Liver (tissue), 9 donors: ENCODE data around the gene GRK3. TPM values are rescaled to one million over a fixed set of nuclear protein-coding genes. Genes with fewer than 3 reads are reported as not detected.

ENCODE experiments used
- DNase-seq: peaks from one replicate; pipeline ENCODE4 v3.0.0-alpha.2; 2017; ENCODE audit warnings: low spot score
- H3K27ac ChIP-seq, 2 donors: one replicate each; pipeline ENCODE4 v1.7.0; 2013; ENCODE audit warnings: inconsistent platforms in 2 of 2, low read length in 2 of 2, control low read depth in 1 of 2, low read depth in 1 of 2, mild to moderate bottlenecking in 1 of 2
- H3K27me3 ChIP-seq, 4 donors: one replicate each; pipeline versions ENCODE4 v1.6.1 to v1.7.0; 2013; ENCODE audit warnings: low read length in 3 of 4, inconsistent platforms in 1 of 4, mild to moderate bottlenecking in 1 of 4, moderate library complexity in 1 of 4; ENCODE audit not compliant: control insufficient read depth in 4 of 4, insufficient read depth in 4 of 4
- H3K36me3 ChIP-seq, 4 donors: one replicate each; pipeline versions ENCODE4 v1.6.1 to v1.7.0; 2013; ENCODE audit warnings: low read length in 3 of 4, mild to moderate bottlenecking in 3 of 4, low read depth in 1 of 4, moderate library complexity in 1 of 4; ENCODE audit not compliant: control insufficient read depth in 4 of 4, insufficient read depth in 3 of 4
- H3K4me1 ChIP-seq, 4 donors: one replicate each; pipeline versions ENCODE4 v1.6.1 to v1.7.0; 2013; ENCODE audit warnings: low read length in 3 of 4, mild to moderate bottlenecking in 3 of 4, moderate library complexity in 1 of 4; ENCODE audit not compliant: control insufficient read depth in 4 of 4, insufficient read depth in 4 of 4
- H3K4me3 ChIP-seq, 3 donors: one replicate each; pipeline versions ENCODE4 v1.6.1 to v1.7.0; 2013; ENCODE audit warnings: low read length in 3 of 3, control low read depth in 1 of 3, low read depth in 1 of 3, mild to moderate bottlenecking in 1 of 3
- H3K9ac ChIP-seq, 2 donors: one replicate each; pipeline ENCODE4 v1.7.0; 2013; ENCODE audit warnings: low read length in 2 of 2, mild to moderate bottlenecking in 2 of 2, moderate library complexity in 2 of 2, control low read depth in 1 of 2, low read depth in 1 of 2
- H3K9me3 ChIP-seq, 4 donors: one replicate each; pipeline versions ENCODE4 v1.6.1 to v1.7.0; 2013; ENCODE audit warnings: low read length in 3 of 4; ENCODE audit not compliant: control insufficient read depth in 4 of 4
- EGR1 ChIP-seq, 2 donors: IDR thresholded peaks; 2 replicates each; pipeline ENCODE4 v1.6.1; 2016 to 2018; ENCODE audit warnings: antibody characterized with exemption in 2 of 2, low read depth in 2 of 2
- FOXA1 ChIP-seq: IDR thresholded peaks from 2 replicates; pipeline ENCODE4 v1.6.1; 2016; ENCODE audit warnings: antibody characterized with exemption
- FOXA2 ChIP-seq: IDR thresholded peaks from 2 replicates; pipeline ENCODE4 v1.6.1; 2016; ENCODE audit warnings: antibody characterized with exemption
- GABPA ChIP-seq, 2 donors: IDR thresholded peaks in 1 of 2; conservative IDR thresholded peaks in 1 of 2; 2 replicates each; pipeline ENCODE4 v1.6.1; 2016; ENCODE audit warnings: antibody characterized with exemption in 2 of 2, mild to moderate bottlenecking in 1 of 2, moderate library complexity in 1 of 2
- HNF4A ChIP-seq, 2 donors: conservative IDR thresholded peaks; 2 replicates each; pipeline ENCODE4 v1.6.1; 2016; ENCODE audit warnings: antibody characterized with exemption in 2 of 2, mild to moderate bottlenecking in 2 of 2
- JUND ChIP-seq, 2 donors: IDR thresholded peaks; 2 replicates each; pipeline ENCODE4 v1.6.1; 2016; ENCODE audit warnings: antibody characterized with exemption in 2 of 2
- NR2F2 ChIP-seq: IDR thresholded peaks from 2 replicates; pipeline ENCODE4 v1.6.1; 2016; ENCODE audit warnings: antibody characterized with exemption
- RAD21 ChIP-seq, 2 donors: IDR thresholded peaks; 2 replicates each; pipeline ENCODE4 v1.6.1; 2016; ENCODE audit warnings: antibody characterized with exemption in 2 of 2, mild to moderate bottlenecking in 2 of 2
- RXRA ChIP-seq, 2 donors: IDR thresholded peaks; 2 replicates each; pipeline ENCODE4 v1.6.1; 2017 to 2018; ENCODE audit warnings: antibody characterized with exemption in 2 of 2, mild to moderate bottlenecking in 1 of 2
- SP1 ChIP-seq: IDR thresholded peaks from 2 replicates; pipeline ENCODE4 v1.6.1; 2018; ENCODE audit warnings: antibody characterized with exemption, mild to moderate bottlenecking
- YY1 ChIP-seq: IDR thresholded peaks from 2 replicates; pipeline ENCODE4 v1.6.1; 2016; ENCODE audit warnings: antibody characterized with exemption, mild to moderate bottlenecking
- WGBS: extraction: QIAGEN DNeasy Blood & Tissue Kit; methylation state at CpG from one replicate; pipeline ENCODE4 v1.1.7; 2013; 5-methylcytosine and 5-hydroxymethylcytosine counted together
- polyA plus RNA-seq, 2 donors: library from polyadenylated mRNA; stranded (reverse) in 1 of 2; unstranded in 1 of 2; fragments of 200-250 nt in 1 of 2; fragments of >200 nt in 1 of 2; fragmentation: Nextera tagmentation in 1 of 2; extraction: Ambion mirVana in 1 of 2; gene quantifications; one replicate each; pipeline versions ENCODE4 v1.2.1 to v1.2.3, GENCODE V29; 2013 to 2015
- total RNA-seq, 2 donors: library from RNA; depleted of rRNA; stranded (reverse); fragments of >200 nt; gene quantifications; one replicate each; pipeline ENCODE4 v1.2.3, GENCODE V29; 2014
- TF ChIP-seq, protein P1 (sequence below): IDR thresholded peaks from 2 replicates; pipeline ENCODE4 v1.6.1; 2016; ENCODE audit warnings: antibody characterized with exemption, mild to moderate bottlenecking
- TF ChIP-seq, protein P2 (sequence below): IDR thresholded peaks from 2 replicates; pipeline ENCODE4 v1.6.1; 2016; ENCODE audit warnings: antibody characterized with exemption
- TF ChIP-seq, protein P3 (sequence below): IDR thresholded peaks from 2 replicates; pipeline ENCODE4 v1.6.1; 2016; ENCODE audit warnings: antibody characterized with exemption
- donor health status: healthy.
- donor health status: healthy.
- donor health status: healthy.
- donor health status: healthy.
- donor health status: healthy.

GRK3 gene
- total and polyA plus RNA-seq, 4 donors, result 0.79 to 6.5 (median 2.4) TPM

DNA sequence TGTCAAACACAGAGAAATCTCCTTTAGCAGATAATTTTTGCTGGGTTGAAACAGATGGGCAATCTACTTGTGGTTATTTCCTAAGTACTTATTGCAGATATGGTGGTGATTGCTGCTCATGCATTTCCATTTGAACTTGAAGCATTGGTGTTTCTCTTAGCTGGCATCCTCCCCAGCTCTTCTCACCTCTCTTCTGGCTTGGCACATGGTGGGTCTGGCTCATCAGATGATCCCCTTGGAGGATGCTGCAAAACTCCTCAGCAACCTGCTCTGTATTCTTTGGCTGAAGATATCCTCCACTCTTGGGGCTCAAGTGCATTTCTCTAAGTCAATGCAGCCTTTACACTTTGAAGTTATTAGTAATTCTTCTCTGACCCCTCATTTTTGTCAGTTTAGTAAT, 90.2 kb downstream of the GRK3 start:
- H3K4me1 ChIP-seq, result no peaks in the 10 kb centered on the region
- no peak overlapping the region for H3K27ac ChIP-seq
- TF ChIP-seq EGR1 (IDR thresholded peaks at IDR 0.05; ENCODE audit: low read depth in 2 of 2) (no peak), YY1 (no peak)
- H3K9me3 ChIP-seq, result no peaks in the 10 kb centered on the region
- no peak overlapping the region for H3K4me3 ChIP-seq
- H3K9ac ChIP-seq, result no peak overlapping the region
- no peaks in the 10 kb centered on the region for H3K27me3 ChIP-seq
- H3K36me3 ChIP-seq, result no peaks in the 10 kb centered on the region
- DNase-seq, result no peak

DNA sequence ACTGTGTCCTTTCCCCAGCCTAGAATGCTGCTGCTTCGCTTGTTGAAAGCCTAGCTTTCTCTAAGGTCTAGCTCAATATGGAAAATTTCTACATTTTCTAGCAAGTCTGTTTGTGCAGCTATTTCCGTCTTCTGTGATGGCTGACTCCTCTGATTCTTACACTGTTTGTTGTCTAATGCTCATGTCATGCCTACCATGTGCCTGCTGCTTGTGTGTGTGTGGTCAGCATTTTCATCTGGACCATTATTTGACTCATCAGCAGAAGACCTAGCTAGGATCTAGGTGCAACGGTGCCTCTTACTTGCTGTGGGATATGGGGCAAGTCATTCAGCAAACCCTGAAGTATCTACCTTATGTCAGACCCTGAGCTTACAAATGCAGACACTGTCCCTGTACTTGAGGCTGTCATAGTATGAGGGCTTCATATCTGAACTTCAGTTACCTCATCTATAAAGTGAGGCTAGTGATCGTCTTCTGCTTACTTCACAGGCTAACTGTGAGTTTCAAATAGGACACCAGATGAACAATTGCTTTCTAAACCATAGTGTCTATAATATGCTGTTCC, 91.0 kb downstream of the GRK3 start:
- H3K4me3 ChIP-seq, result no peak overlapping the region
- 83% methylated on average over 4 of the region's 4 CpGs for WGBS
- H3K9me3 ChIP-seq, result no peaks in the 10 kb centered on the region
- no peaks in the 10 kb centered on the region for H3K36me3 ChIP-seq
- H3K27me3 ChIP-seq, result no peaks in the 10 kb centered on the region
- TF ChIP-seq GABPA (IDR thresholded peaks at IDR 0.05 in 1 of 2, conservative IDR thresholded peaks at IDR 0.05 in 1 of 2), result no peak
- TF ChIP-seq YY1, result no peak
- TF ChIP-seq, protein P1, sequence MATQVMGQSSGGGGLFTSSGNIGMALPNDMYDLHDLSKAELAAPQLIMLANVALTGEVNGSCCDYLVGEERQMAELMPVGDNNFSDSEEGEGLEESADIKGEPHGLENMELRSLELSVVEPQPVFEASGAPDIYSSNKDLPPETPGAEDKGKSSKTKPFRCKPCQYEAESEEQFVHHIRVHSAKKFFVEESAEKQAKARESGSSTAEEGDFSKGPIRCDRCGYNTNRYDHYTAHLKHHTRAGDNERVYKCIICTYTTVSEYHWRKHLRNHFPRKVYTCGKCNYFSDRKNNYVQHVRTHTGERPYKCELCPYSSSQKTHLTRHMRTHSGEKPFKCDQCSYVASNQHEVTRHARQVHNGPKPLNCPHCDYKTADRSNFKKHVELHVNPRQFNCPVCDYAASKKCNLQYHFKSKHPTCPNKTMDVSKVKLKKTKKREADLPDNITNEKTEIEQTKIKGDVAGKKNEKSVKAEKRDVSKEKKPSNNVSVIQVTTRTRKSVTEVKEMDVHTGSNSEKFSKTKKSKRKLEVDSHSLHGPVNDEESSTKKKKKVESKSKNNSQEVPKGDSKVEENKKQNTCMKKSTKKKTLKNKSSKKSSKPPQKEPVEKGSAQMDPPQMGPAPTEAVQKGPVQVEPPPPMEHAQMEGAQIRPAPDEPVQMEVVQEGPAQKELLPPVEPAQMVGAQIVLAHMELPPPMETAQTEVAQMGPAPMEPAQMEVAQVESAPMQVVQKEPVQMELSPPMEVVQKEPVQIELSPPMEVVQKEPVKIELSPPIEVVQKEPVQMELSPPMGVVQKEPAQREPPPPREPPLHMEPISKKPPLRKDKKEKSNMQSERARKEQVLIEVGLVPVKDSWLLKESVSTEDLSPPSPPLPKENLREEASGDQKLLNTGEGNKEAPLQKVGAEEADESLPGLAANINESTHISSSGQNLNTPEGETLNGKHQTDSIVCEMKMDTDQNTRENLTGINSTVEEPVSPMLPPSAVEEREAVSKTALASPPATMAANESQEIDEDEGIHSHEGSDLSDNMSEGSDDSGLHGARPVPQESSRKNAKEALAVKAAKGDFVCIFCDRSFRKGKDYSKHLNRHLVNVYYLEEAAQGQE, result no peak
- no peak for TF ChIP-seq HNF4A (conservative IDR thresholded peaks at IDR 0.05)
- TF ChIP-seq RAD21 (IDR thresholded peaks at IDR 0.05), result no peak
- TF ChIP-seq EGR1 (IDR thresholded peaks at IDR 0.05; ENCODE audit: low read depth in 2 of 2), result no peak
- TF ChIP-seq JUND (IDR thresholded peaks at IDR 0.05), result no peak
- TF ChIP-seq NR2F2, result no peak
- no peak for TF ChIP-seq RXRA (IDR thresholded peaks at IDR 0.05)
- TF ChIP-seq SP1, result no peak
- no peak for TF ChIP-seq FOXA1
- H3K9ac ChIP-seq, result no peak overlapping the region
- H3K4me1 ChIP-seq, result no peaks in the 10 kb centered on the region
- H3K27ac ChIP-seq, result no peak overlapping the region
- DNase-seq, result no peak

DNA sequence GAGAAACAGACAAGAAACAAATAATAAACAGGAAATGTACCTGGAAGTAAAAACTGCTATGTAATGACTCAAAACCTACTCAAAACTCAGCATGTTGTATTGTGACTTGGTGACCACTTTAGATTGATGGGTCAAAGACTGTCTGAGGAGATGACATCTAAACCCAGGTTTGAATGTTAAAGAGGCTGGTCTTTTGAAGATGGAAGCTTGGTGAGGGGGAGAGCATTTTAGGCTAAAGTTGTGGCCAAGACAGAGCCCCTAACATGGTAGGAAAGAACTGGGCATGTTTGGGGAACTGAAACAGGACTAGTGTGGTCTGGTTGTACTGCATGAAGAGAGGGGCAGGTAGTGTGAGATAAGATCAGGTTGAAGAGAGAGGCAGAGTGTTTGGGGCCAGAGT, 92.2 kb downstream of the GRK3 start:
- H3K4me3 ChIP-seq, result no peak overlapping the region
- DNase-seq, result no peak
- H3K9me3 ChIP-seq, result no peaks in the 10 kb centered on the region
- no peak overlapping the region for H3K9ac ChIP-seq
- H3K36me3 ChIP-seq, result no peaks in the 10 kb centered on the region
- H3K27me3 ChIP-seq, result no peaks in the 10 kb centered on the region
- no peak overlapping the region for H3K27ac ChIP-seq
- no peaks in the 10 kb centered on the region for H3K4me1 ChIP-seq
- TF ChIP-seq, protein P2, sequence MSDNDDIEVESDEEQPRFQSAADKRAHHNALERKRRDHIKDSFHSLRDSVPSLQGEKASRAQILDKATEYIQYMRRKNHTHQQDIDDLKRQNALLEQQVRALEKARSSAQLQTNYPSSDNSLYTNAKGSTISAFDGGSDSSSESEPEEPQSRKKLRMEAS, result no peak
- TF ChIP-seq FOXA1 (no peak), YY1 (no peak), NR2F2 (no peak), GABPA (IDR thresholded peaks at IDR 0.05 in 1 of 2, conservative IDR thresholded peaks at IDR 0.05 in 1 of 2) (no peak), FOXA2 (no peak), HNF4A (conservative IDR thresholded peaks at IDR 0.05) (no peak)
- TF ChIP-seq, protein P3, sequence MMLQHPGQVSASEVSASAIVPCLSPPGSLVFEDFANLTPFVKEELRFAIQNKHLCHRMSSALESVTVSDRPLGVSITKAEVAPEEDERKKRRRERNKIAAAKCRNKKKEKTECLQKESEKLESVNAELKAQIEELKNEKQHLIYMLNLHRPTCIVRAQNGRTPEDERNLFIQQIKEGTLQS, result no peak
